GM23338 (cell line): ENCODE results near the gene UBA3. TPM values are rescaled to one million over a fixed set of nuclear protein-coding genes. Genes with fewer than 3 reads are reported as not detected.

Source experiments
- ATAC-seq: fragments of 200-7000 bp; cut with Tn5 transposase; 3 replicates; pipeline ENCODE4 v1.9.1; 2020
- DNase-seq: peaks from one replicate; pipeline ENCODE4 v3.0.0-alpha.2; 2015; ENCODE audit warnings: low spot score
- H2AFZ ChIP-seq: fragments of 200-600 bp; sonication (generic); 2 replicates; pipeline ENCODE4 v1.8.0; 2016; ENCODE audit warnings: antibody characterized with exemption, mild to moderate bottlenecking, moderate library complexity
- H3F3A ChIP-seq: fragments of 200-600 bp; sonication (generic); replicated peaks from 2 replicates; pipeline ENCODE4 v1.8.0; 2017; ENCODE audit warnings: antibody characterized with exemption, mixed run types, low read depth
- H3K27ac ChIP-seq: fragments of 200-600 bp; sonication (generic); 2 replicates; pipeline ENCODE4 v1.6.1; 2016; ENCODE audit warnings: low read depth
- H3K27me3 ChIP-seq: fragments of 200-600 bp; sonication (generic); 2 replicates; pipeline ENCODE4 v1.8.0; 2016; ENCODE audit warnings: mild to moderate bottlenecking, mixed run types, moderate library complexity; ENCODE audit not compliant: insufficient read depth
- H3K36me3 ChIP-seq: fragments of 200-600 bp; sonication (generic); 2 replicates; pipeline ENCODE4 v1.8.0; 2016; ENCODE audit warnings: mild to moderate bottlenecking; ENCODE audit not compliant: insufficient read depth
- H3K4me1 ChIP-seq: fragments of 200-600 bp; sonication (generic); 2 replicates; pipeline ENCODE4 v1.8.0; 2016; ENCODE audit warnings: mild to moderate bottlenecking, moderate library complexity; ENCODE audit not compliant: insufficient read depth
- H3K4me2 ChIP-seq: fragments of 200-600 bp; sonication (generic); 2 replicates; pipeline ENCODE4 v1.7.1; 2017; ENCODE audit warnings: mixed run types
- H3K4me3 ChIP-seq: fragments of 200-600 bp; sonication (generic); 2 replicates; pipeline ENCODE4 v1.6.1; 2016; ENCODE audit warnings: mixed run types
- H3K79me2 ChIP-seq: fragments of 200-600 bp; sonication (generic); replicated peaks from 2 replicates; pipeline ENCODE4 v1.8.0; 2017; ENCODE audit warnings: mild to moderate bottlenecking; ENCODE audit not compliant: insufficient read depth
- H3K9me2 ChIP-seq: fragments of 200-600 bp; sonication (generic); 2 replicates; pipeline ENCODE4 v1.8.0; 2017; ENCODE audit not compliant: insufficient read depth
- H4K20me1 ChIP-seq: fragments of 200-600 bp; sonication (generic); replicated peaks from 2 replicates; pipeline ENCODE4 v1.8.0; 2017; ENCODE audit warnings: mild to moderate bottlenecking; ENCODE audit not compliant: insufficient read depth
- H3K27ac Mint-ChIP-seq: 2 replicates; pipeline ENCODE4 v1.8.0; 2020; ENCODE audit warnings: inconsistent platforms, mild to moderate bottlenecking, moderate library complexity, mixed read lengths
- H3K27me3 Mint-ChIP-seq: 3 replicates; pipeline ENCODE4 v1.8.0; 2022; ENCODE audit warnings: low read depth, mild to moderate bottlenecking, moderate library complexity, mixed read lengths, inconsistent platforms; ENCODE audit not compliant: insufficient read depth, poor library complexity
- H3K36me3 Mint-ChIP-seq: 3 replicates; pipeline ENCODE4 v1.8.0; 2021; ENCODE audit warnings: low read depth, mild to moderate bottlenecking, inconsistent platforms, moderate library complexity, mixed read lengths
- H3K4me1 Mint-ChIP-seq: 3 replicates; pipeline ENCODE4 v1.8.0; 2020; ENCODE audit warnings: mild to moderate bottlenecking, inconsistent platforms, mixed read lengths
- H3K4me3 Mint-ChIP-seq: 3 replicates; pipeline ENCODE4 v1.8.0; 2021; ENCODE audit warnings: moderate library complexity, mild to moderate bottlenecking, inconsistent platforms, mixed read lengths
- H3K9me3 Mint-ChIP-seq: 3 replicates; pipeline ENCODE4 v1.8.0; 2020; ENCODE audit warnings: moderate library complexity, mild to moderate bottlenecking, inconsistent platforms, mixed read lengths
- CREB1 ChIP-seq: fragments of 250-450 bp; sonication (Bioruptor Pico); IDR thresholded peaks from 2 replicates; pipeline ENCODE4 v1.5.0; 2020; ENCODE audit warnings: low read depth, mild to moderate bottlenecking, moderate library complexity
- CTCF ChIP-seq, 2 experiments: fragments of 200-600 bp in 1 of 2; sonication (generic) in 1 of 2; conservative IDR thresholded peaks; 2 replicates each; pipeline versions ENCODE4 v1.5.1 to v1.6.1; 2016 to 2017; ENCODE audit warnings: antibody characterized with exemption in 2 of 2, low read depth in 2 of 2, mild to moderate bottlenecking in 2 of 2, moderate library complexity in 1 of 2
- EZH2 ChIP-seq: fragments of 200-600 bp; sonication (generic); IDR thresholded peaks from one replicate; pipeline ENCODE4 v1.8.0; 2017; ENCODE audit warnings: antibody characterized with exemption, mild to moderate bottlenecking, low read depth; ENCODE audit not compliant: unreplicated experiment
- EZH2phosphoT487 ChIP-seq: fragments of 200-600 bp; sonication (generic); IDR thresholded peaks from one replicate; pipeline ENCODE4 v1.8.1; 2018; ENCODE audit warnings: antibody characterized with exemption; ENCODE audit not compliant: unreplicated experiment
- JUNB ChIP-seq: IDR thresholded peaks from one replicate; pipeline ENCODE4 v1.6.1; 2016; ENCODE audit warnings: antibody characterized with exemption; ENCODE audit not compliant: unreplicated experiment
- NANOG ChIP-seq: IDR thresholded peaks from 2 replicates; pipeline ENCODE4 v1.6.1; 2016; ENCODE audit warnings: antibody characterized with exemption, borderline replicate concordance
- POLR2AphosphoS5 ChIP-seq: IDR thresholded peaks from 2 replicates; pipeline ENCODE4 v1.6.1; 2016; ENCODE audit warnings: antibody characterized with exemption, low read depth
- REST ChIP-seq: IDR thresholded peaks from one replicate; pipeline ENCODE4 v1.6.1; 2018; ENCODE audit warnings: antibody characterized with exemption; ENCODE audit not compliant: unreplicated experiment
- STAT1 ChIP-seq: IDR thresholded peaks from one replicate; pipeline ENCODE4 v1.6.1; 2016; ENCODE audit warnings: antibody characterized with exemption; ENCODE audit not compliant: unreplicated experiment
- ZNF114 ChIP-seq: fragments of 250-450 bp; sonication (Bioruptor Pico); IDR thresholded peaks from 2 replicates; pipeline ENCODE4 v1.5.0; 2020; ENCODE audit warnings: mild to moderate bottlenecking, moderate library complexity
- ZNF331 ChIP-seq: fragments of 250-450 bp; sonication (Bioruptor Pico); IDR thresholded peaks from 2 replicates; pipeline ENCODE4 v1.5.0; 2020; ENCODE audit warnings: low read depth, mild to moderate bottlenecking, moderate library complexity
- polyA plus RNA-seq: library from polyadenylated mRNA; unstranded; fragments of >200 nt; fragmentation: Nextera tagmentation; extraction: Ambion mirVana; gene quantifications from 2 replicates; pipeline ENCODE4 v1.2.1, GENCODE V29; 2016
- total RNA-seq: library from RNA; depleted of rRNA; stranded (reverse); fragments of >200 nt; shearing (Covaris generic); gene quantifications from 2 replicates; pipeline ENCODE4 v1.2.3, GENCODE V29; 2014
- TF ChIP-seq, protein P1 (sequence below): fragments of 250-450 bp; sonication (Bioruptor Pico); IDR thresholded peaks from 2 replicates; pipeline ENCODE4 v1.5.0; 2020; ENCODE audit warnings: mild to moderate bottlenecking, moderate library complexity
- TF ChIP-seq, protein P2 (sequence below): IDR thresholded peaks from 2 replicates; pipeline ENCODE4 v1.6.1; 2016; ENCODE audit warnings: antibody characterized with exemption

UBA3 gene
- total and polyA plus RNA-seq, 2 experiments from 2014 or later: 53.2 to 85.3 TPM

DNA sequence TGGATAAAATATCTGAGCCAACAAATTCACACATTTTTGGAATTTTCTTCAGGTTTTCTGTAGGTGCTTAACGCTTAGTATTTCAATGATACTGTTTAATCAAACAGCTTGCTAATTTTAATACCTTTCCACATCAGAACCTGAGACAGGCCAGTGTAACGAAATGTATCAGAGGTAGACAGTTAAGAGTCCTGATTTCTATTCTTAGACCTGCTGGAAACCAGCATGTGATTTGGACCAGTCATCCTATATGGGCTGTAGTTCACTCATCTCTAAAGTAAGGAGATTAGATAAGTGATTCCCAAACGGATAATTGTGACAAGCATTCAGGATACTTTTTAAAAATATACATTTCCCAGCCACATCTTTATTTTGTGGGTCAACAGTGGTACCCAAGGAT is 23.0 kb upstream of the UBA3 start:
- Histone ChIP-seq H3K79me2 (no peaks in the 10 kb centered on the region), H3K27me3 (no peaks in the 10 kb centered on the region), H3F3A (no peaks in the 10 kb centered on the region), H3K27ac (no peak overlapping the region), H2AFZ (no peak overlapping the region), H3K9me2 (no peaks in the 10 kb centered on the region), H3K4me1 (no peaks in the 10 kb centered on the region), H3K36me3 (peaks cover 5% of the 10 kb centered on the region; the same call in 1 of the 2 replicates), H4K20me1 (no peaks in the 10 kb centered on the region), H3K4me3 (no peak overlapping the region), H3K4me2 (no peak overlapping the region)
- TF ChIP-seq, protein P1, sequence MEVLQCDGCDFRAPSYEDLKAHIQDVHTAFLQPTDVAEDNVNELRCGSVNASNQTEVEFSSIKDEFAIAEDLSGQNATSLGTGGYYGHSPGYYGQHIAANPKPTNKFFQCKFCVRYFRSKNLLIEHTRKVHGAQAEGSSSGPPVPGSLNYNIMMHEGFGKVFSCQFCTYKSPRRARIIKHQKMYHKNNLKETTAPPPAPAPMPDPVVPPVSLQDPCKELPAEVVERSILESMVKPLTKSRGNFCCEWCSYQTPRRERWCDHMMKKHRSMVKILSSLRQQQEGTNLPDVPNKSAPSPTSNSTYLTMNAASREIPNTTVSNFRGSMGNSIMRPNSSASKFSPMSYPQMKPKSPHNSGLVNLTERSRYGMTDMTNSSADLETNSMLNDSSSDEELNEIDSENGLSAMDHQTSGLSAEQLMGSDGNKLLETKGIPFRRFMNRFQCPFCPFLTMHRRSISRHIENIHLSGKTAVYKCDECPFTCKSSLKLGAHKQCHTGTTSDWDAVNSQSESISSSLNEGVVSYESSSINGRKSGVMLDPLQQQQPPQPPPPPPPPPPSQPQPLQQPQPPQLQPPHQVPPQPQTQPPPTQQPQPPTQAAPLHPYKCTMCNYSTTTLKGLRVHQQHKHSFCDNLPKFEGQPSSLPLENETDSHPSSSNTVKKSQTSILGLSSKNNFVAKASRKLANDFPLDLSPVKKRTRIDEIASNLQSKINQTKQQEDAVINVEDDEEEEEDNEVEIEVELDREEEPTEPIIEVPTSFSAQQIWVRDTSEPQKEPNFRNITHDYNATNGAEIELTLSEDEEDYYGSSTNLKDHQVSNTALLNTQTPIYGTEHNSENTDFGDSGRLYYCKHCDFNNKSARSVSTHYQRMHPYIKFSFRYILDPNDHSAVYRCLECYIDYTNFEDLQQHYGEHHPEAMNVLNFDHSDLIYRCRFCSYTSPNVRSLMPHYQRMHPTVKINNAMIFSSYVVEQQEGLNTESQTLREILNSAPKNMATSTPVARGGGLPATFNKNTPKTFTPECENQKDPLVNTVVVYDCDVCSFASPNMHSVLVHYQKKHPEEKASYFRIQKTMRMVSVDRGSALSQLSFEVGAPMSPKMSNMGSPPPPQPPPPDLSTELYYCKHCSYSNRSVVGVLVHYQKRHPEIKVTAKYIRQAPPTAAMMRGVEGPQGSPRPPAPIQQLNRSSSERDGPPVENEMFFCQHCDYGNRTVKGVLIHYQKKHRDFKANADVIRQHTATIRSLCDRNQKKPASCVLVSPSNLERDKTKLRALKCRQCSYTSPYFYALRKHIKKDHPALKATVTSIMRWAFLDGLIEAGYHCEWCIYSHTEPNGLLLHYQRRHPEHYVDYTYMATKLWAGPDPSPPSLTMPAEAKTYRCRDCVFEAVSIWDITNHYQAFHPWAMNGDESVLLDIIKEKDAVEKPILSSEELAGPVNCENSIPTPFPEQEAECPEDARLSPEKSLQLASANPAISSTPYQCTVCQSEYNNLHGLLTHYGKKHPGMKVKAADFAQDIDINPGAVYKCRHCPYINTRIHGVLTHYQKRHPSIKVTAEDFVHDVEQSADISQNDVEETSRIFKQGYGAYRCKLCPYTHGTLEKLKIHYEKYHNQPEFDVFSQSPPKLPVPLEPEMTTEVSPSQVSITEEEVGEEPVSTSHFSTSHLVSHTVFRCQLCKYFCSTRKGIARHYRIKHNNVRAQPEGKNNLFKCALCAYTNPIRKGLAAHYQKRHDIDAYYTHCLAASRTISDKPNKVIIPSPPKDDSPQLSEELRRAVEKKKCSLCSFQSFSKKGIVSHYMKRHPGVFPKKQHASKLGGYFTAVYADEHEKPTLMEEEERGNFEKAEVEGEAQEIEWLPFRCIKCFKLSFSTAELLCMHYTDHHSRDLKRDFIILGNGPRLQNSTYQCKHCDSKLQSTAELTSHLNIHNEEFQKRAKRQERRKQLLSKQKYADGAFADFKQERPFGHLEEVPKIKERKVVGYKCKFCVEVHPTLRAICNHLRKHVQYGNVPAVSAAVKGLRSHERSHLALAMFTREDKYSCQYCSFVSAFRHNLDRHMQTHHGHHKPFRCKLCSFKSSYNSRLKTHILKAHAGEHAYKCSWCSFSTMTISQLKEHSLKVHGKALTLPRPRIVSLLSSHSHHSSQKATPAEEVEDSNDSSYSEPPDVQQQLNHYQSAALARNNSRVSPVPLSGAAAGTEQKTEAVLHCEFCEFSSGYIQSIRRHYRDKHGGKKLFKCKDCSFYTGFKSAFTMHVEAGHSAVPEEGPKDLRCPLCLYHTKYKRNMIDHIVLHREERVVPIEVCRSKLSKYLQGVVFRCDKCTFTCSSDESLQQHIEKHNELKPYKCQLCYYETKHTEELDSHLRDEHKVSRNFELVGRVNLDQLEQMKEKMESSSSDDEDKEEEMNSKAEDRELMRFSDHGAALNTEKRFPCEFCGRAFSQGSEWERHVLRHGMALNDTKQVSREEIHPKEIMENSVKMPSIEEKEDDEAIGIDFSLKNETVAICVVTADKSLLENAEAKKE (CRISPR knock-in tag): no peak
- TF ChIP-seq CREB1 (CRISPR knock-in tag): no peak
- no peak for TF ChIP-seq CTCF (conservative IDR thresholded peaks at IDR 0.05; ENCODE audit: low read depth in 2 of 2)
- no peak for TF ChIP-seq ZNF114 (CRISPR knock-in tag)
- no peak for TF ChIP-seq EZH2phosphoT487
- no peak for TF ChIP-seq EZH2
- TF ChIP-seq ZNF331 (CRISPR knock-in tag): no peak
- no peak for TF ChIP-seq POLR2AphosphoS5
- no peak for TF ChIP-seq JUNB
- TF ChIP-seq STAT1: no peak
- TF ChIP-seq, protein P2, sequence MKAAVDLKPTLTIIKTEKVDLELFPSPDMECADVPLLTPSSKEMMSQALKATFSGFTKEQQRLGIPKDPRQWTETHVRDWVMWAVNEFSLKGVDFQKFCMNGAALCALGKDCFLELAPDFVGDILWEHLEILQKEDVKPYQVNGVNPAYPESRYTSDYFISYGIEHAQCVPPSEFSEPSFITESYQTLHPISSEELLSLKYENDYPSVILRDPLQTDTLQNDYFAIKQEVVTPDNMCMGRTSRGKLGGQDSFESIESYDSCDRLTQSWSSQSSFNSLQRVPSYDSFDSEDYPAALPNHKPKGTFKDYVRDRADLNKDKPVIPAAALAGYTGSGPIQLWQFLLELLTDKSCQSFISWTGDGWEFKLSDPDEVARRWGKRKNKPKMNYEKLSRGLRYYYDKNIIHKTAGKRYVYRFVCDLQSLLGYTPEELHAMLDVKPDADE: no peak
- no peak for TF ChIP-seq REST
- no peak for TF ChIP-seq NANOG
- Mint-ChIP-seq H3K4me1 (no peaks in the 10 kb centered on the region), H3K27ac (no peak overlapping the region), H3K27me3 (peaks cover 2% of the 10 kb centered on the region), H3K36me3 (peaks cover 7% of the 10 kb centered on the region; the same call in 2 of the 3 replicates), H3K4me3 (no peak overlapping the region), H3K9me3 (no peaks in the 10 kb centered on the region)
- no peak for DNase-seq
- ATAC-seq: no peak
